Measurements from ENCODE around the gene CNOT3. TPM values are rescaled to one million over a fixed set of nuclear protein-coding genes. Genes with fewer than 3 reads are reported as not detected.
"Not testable (repeated sequence)": the region's sequence is repeated elsewhere in the genome, so short reads cannot be mapped to it uniquely, and the experiment has no call there.

Gene CNOT3
- total RNA-seq, result 17.7 TPM

DNA sequence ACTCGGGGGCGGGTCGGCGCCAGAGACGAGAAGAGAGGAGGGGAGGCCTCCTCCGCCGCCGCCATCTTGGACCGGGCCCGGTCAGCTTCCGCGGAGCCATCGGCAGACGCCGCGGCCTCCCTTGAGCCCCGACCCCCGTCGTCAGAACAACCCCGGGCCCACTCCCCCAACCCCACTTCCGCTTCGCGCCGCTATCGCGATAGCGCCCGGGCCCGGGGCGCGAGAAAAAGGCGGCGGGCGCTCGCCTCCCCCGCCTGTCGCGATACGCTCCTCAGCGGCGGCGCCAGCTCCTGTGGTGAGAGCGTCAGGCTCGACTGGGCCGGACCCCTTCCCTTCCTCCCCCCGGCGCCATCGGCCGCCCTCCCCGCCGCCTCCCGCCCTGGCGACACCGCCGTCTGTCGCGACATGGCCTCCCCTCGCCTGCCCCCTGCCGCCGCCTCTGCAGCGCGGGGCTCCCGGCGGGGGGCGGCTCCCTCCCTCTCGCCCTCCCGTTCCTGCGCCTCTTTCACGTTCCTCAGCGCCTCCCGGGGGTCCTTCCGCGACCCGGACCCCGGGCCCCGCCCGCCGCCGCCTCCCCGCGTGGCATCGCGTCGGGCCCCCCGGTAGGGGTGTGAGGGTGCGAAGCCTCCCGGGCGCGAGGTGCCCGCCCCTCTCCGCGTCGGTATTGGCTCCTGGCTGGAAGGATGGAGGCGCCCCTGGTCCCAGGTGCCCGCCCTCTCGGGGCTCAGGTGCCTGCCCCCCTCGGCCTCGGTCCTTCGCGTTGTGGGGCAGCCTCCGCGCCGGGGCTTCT, at the start of gene CNOT3:
Gene CNOT3, plus strand, starts transcription at position 64 of the 790 bp plus-strand sequence. CDS start 5,217 bp downstream, outside the sequence.
- intact Hi-C loops (cut with DNase I), result no loop called here
- peak within 1 kb of the TSS; percentile 78 to 88 for H3K4me3 ChIP-seq
- TF ChIP-seq POLR2AphosphoS5 (IDR thresholded peaks at IDR 0.05; ENCODE audit: insufficient read depth in 1 of 2, low read depth in 1 of 2), result peak in 1 of 2 donors; percentile 94
- peak; percentile 88 to 96 for TF ChIP-seq POLR2A (IDR thresholded peaks at IDR 0.05)
- TF ChIP-seq, protein P1, sequence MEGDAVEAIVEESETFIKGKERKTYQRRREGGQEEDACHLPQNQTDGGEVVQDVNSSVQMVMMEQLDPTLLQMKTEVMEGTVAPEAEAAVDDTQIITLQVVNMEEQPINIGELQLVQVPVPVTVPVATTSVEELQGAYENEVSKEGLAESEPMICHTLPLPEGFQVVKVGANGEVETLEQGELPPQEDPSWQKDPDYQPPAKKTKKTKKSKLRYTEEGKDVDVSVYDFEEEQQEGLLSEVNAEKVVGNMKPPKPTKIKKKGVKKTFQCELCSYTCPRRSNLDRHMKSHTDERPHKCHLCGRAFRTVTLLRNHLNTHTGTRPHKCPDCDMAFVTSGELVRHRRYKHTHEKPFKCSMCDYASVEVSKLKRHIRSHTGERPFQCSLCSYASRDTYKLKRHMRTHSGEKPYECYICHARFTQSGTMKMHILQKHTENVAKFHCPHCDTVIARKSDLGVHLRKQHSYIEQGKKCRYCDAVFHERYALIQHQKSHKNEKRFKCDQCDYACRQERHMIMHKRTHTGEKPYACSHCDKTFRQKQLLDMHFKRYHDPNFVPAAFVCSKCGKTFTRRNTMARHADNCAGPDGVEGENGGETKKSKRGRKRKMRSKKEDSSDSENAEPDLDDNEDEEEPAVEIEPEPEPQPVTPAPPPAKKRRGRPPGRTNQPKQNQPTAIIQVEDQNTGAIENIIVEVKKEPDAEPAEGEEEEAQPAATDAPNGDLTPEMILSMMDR (IDR thresholded peaks at IDR 0.05), result no peak
- H3K4me1 ChIP-seq, result peaks cover 50% of the 10 kb centered on the region
- peaks cover 0 to 6% of the 10 kb centered on the region in 2 donors for H3K36me3 ChIP-seq
- no peaks in the 10 kb centered on the region for H3K9me3 ChIP-seq
- no peak for DNase-seq (ENCODE audit: extremely low spot score in 2 of 2)
- H3K27me3 ChIP-seq, result no peaks in the 10 kb centered on the region
- peak within 1 kb of the TSS; percentile 89 for H3K27ac ChIP-seq

DNA sequence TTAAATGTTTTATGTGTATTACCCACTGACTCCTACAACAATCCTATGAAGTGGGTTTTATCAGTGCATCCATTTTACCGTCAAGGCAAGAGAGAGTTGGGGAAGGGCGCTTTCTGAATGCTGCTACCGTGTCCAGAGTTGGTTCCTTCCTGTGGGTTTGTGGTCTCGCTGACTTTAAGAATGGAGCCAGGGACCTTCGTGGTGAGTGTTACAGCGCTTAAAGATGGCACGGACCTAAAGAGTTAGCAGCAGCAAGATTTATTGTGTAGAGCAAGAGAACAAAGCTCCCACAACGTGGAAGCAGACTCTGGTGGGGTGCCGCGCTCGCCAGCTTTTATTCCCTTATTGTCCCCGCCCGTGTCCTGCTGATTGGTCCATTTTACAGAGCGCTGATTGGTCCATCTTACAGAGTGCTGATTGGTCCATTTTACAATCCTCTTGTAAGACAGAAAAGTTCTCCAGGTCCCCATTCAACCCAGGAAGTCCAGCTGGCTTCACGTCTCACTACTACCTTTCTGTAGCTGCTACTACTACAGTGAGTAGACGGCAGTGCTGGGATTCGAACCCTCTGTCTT, 43.0 kb upstream of the CNOT3 start:
- H3K4me3 ChIP-seq, result no peak overlapping the region
- H3K27ac ChIP-seq, result no peak overlapping the region
- H3K4me1 ChIP-seq, result peaks cover 13% of the 10 kb centered on the region
- H3K27me3 ChIP-seq, result no peaks in the 10 kb centered on the region
- H3K9me3 ChIP-seq, result no peaks in the 10 kb centered on the region
- no peaks in the 10 kb centered on the region for H3K36me3 ChIP-seq
- intact Hi-C loops (cut with DNase I), result no loop called here
- TF ChIP-seq POLR2A (IDR thresholded peaks at IDR 0.05) (no peak), POLR2AphosphoS5 (IDR thresholded peaks at IDR 0.05; ENCODE audit: insufficient read depth in 1 of 2, low read depth in 1 of 2) (no peak)
- TF ChIP-seq, protein P1 (IDR thresholded peaks at IDR 0.05), result no peak
- no peak for DNase-seq (ENCODE audit: extremely low spot score in 2 of 2)

DNA sequence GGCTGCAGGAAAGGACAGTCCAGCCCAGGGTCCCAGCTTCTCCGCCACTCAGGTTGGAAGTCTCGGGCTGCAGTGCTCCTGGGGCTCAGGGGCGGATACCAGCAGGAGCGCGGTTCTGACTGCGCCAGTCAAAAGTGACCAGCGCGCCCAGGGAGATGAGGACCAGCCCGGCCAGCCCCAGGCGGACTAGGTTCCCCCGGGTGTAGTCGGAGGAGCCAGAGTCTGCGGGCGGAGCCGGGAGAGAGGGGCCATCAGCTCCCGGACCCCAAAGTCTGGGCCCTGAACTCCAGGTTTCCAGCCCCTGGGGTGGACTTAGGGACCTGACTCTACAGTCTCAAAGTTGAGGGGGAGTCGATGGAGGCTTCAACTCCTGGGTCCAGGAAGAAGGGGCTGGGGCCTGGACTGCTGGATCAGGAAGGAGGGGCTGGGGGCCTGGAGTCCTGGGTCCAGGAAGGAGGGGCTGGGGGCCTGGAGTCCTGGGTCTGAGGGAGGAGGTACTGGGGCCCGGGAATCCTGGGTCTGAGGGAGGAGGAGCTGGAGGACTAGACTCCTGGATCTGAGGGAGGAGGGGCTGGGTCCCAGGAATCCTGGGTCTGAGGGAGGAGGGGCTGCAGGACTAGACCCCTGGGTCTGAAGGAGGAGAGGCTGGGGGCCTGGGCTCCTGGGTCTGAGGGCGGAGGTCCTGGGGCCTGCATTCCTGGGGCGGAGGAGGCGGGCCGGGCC, 42.3 kb upstream of the CNOT3 start:
- TF ChIP-seq, protein P1 (IDR thresholded peaks at IDR 0.05), result no peak
- TF ChIP-seq POLR2A (IDR thresholded peaks at IDR 0.05) (no peak), POLR2AphosphoS5 (IDR thresholded peaks at IDR 0.05; ENCODE audit: insufficient read depth in 1 of 2, low read depth in 1 of 2) (no peak)
- peak overlapping the region; percentile 70 for H3K27ac ChIP-seq
- no peaks in the 10 kb centered on the region for H3K9me3 ChIP-seq
- H3K4me3 ChIP-seq, result peak overlapping the region; percentile 38 to 44
- DNase-seq (ENCODE audit: extremely low spot score in 2 of 2), result no peak
- no peaks in the 10 kb centered on the region for H3K27me3 ChIP-seq
- no peaks in the 10 kb centered on the region for H3K36me3 ChIP-seq
- peaks cover 13% of the 10 kb centered on the region for H3K4me1 ChIP-seq
- intact Hi-C loops (cut with DNase I), result no loop called here

DNA sequence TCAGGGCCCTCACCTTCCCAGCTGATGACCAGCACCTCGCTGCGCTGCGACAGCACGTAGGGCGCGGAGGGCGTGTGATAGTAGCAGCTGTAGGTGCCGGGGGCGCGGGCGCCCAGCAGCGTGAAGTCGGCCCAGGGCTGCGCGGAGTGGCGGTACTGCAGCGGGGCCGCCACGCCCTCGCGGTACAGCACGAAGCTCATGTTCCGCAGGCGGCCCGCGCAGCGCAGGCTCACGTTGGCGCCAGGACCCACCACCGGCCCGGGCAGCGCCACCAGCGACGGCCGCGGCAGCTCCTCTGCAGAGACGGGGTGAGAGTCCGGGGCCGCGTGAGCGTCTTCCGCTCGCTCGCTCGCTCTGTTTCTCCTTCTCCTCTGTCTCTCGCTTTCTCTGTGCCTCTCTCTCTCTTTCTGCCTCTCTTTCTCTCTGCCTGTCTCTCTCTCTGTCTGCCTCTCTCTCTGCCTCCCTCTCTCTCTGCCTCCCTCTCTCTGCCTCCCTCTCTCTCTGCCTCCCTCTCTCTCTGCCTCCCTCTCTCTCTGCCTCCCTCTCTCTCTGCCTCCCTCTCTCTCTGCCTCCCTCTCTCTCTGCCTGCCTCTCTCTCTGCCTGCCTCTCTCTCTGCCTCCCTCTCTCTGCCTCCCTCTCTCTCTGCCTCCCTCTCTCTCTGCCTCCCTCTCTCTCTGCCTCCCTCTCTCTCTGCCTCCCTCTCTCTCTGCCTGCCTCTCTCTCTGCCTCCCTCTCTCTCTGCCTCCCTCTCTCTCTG, 41.5 kb upstream of the CNOT3 start:
- DNase-seq (ENCODE audit: extremely low spot score in 2 of 2); intact Hi-C loops (cut with DNase I); H3K27me3 ChIP-seq; H3K36me3 ChIP-seq; H3K9me3 ChIP-seq: not testable (repeated sequence)
- Histone ChIP-seq H3K4me3 (peak overlapping the region; percentile 38 to 44), H3K27ac (peak overlapping the region; percentile 72), H3K4me1 (peaks cover 13% of the 10 kb centered on the region)

DNA sequence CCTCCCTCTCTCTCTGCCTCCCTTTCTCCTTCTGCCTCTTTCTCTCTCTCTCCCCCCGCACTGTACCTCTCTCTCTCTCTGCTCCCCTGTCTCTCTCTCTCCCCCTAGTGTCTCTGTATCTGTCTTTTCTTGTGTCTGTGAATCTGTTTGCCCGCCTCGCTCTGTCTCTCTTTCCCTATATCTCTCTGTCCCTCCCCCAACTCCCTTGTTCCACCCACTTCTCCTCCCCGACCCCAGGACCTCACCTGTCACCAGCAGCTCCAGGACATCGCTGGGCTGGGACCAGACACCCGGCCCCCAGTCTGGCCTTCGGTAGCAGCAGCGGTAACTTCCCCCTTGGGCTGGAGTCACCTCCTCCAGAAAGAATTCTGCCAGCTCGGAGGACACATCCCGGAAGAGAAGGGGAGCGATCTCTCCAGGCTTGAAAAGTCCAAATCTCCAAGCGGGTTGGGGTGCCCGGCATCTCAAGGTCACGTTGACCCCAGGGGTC, 40.9 kb upstream of the CNOT3 start:
- Histone ChIP-seq H3K9me3 (no peaks in the 10 kb centered on the region), H3K36me3 (no peaks in the 10 kb centered on the region), H3K4me3 (peak overlapping the region; percentile 38 to 44), H3K27me3 (no peaks in the 10 kb centered on the region), H3K27ac (peak overlapping the region; percentile 72), H3K4me1 (peaks cover 13% of the 10 kb centered on the region)
- no peak for DNase-seq (ENCODE audit: extremely low spot score in 2 of 2)
- TF ChIP-seq POLR2A (IDR thresholded peaks at IDR 0.05) (no peak), POLR2AphosphoS5 (IDR thresholded peaks at IDR 0.05; ENCODE audit: insufficient read depth in 1 of 2, low read depth in 1 of 2) (no peak)
- TF ChIP-seq, protein P1 (IDR thresholded peaks at IDR 0.05), result no peak
- intact Hi-C loops (cut with DNase I), result no loop called here

All from vagina (tissue), 2 donors.